HG03457 (cell line): ENCODE data around the gene PRKCD.
A peak's percentile ranks its signal among the peaks of the same experiment; 100 is the strongest.

Experiments
- ATAC-seq: cut with Tn5 transposase; IDR thresholded peaks from one replicate; pipeline ENCODE4 v1.9.1; 2021; ENCODE audit warnings: moderate number of reproducible peaks; ENCODE audit not compliant: unreplicated experiment

PRKCD gene

DNA sequence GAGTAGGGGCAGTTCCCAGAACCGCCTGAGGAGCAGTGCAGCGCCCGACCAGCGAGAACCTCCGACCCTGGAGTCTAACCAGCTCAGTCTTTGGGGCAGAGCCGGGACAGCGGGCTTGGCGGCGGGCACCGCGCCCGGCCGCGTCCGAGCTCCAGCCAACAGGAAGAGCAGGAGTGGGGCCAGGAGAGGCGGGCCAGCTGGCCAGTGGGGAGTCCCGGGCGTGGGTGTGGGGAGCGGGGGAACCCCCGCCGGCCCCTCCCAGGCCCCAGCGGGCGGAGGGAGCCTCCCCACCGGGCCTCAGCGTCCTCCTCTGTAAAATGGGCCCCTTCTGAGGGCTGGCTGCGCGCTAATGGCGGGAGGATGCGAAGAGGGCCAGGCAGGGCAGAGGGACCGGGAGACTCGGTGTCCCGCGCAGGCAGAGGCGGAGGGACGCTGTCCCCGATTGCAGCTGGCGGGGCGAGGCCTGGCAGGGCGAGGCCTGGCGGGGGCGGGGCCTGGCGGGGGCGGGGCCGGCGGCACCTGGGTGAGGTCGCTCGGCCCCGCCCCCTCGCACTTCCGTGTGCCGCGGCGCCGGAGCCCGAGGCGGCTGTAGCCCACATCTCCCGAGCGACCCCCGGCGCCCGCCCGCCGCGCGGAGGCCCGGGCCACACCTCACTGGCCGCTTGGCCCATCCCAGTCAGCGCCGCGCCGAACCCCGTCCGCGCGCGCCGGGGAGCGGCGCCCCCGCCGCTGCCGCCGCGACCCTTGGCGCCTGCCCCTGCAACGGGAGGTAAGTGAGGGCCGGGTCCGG lies at the start of gene PRKCD:
Gene PRKCD, plus strand, starts transcription at position 550 of the 790 bp plus-strand sequence. CDS start 17,214 bp downstream, outside the sequence.
- peak; percentile 38 for ATAC-seq

- ATAC-seq, result no peak
Measured at GRCh38 chr3:53111822-53112221, 49.2 kb upstream of the PRKCD start.

DNA sequence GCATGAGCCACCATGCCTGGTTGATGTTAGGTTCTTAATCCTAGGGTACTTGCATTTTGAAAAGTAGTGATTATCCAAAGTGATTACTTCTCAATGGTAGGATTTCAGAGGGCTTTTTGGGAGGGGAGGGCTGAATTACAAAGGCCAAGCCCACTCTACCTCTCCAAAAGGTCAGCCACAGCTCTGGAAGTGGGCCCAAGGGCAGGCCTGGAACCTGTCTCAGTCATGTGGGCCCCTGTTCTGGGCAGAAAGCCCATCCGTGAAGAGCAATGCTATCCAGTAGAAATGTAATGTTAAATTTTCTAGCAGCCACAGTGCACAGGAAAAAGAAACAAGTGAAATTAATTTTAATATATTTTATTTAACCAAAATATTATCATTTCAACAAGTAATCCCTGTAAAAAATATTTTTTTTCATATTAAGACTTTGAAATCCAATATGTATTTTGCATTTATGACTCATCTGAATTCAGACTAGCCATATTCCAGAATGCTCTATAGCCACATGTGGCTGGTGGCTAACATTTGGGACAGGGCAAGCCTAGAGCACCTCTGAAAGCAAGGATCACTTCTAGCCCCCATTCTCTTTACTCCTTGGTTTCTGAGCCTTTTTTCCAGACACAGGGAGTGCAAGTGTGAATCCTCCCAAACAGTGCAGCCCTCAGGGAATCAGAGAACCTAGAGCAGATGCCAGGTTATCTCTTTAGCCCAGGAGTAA lies 47.6 kb upstream of the PRKCD start:
- ATAC-seq, result no peak

GRCh38 chr3:53114011-53114400 lies 47.0 kb upstream of the PRKCD start:
- no peak for ATAC-seq

GRCh38 chr3:53114412-53115074 lies 46.5 kb upstream of the PRKCD start:
- no peak for ATAC-seq

DNA sequence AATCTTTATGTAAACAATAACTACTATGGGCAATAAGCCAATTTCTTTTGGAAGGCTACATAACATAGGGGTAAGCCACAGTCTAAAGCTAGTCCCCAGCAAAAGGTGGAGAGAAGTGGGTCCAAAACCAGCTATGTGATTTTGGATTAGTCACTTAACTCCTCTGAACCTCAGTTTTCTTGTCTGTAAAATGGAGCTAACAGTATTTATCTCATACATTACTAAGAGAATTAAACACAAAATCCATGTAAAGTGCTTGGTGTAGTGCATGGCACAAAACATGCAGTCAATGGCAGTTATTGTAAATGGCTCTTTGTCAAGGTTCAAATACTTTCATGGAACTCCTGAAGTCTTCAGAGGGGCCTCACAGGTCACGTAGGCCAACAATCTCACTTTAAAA lies 44.1 kb upstream of the PRKCD start:
- ATAC-seq, result no peak

GRCh38 chr3:53120336-53120735 lies 40.7 kb upstream of the PRKCD start:
- ATAC-seq, result no peak

DNA sequence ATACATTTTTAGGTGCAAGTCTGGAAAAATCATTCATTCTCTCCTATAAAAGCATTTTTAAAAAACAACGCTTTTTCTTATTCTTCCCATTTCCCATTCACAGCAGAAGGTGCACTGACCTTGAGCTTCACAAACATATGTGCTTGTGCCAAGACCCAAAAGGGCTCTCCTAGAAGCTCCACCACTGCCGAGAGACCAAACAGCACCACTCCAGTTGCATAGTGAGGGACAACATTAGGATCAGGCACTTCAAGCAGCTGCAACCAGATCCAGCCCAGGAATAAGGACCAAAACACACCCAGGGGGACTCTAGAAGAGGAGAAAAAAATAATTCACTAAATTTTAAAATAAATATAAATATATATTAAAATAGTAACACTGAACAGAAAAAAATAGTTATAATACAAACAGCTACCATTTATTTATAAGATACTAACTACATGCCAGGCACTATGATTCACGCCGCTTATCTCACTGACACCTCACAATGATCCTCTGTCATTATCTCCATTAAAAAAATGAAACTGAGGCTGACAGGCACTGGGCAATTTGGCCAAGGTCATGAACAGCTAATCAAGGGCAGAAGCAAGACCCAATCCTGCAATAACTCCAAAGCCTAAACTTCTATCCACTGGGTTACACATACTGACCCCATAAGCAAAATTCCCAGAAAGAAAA lies 38.6 kb upstream of the PRKCD start:
- no peak for ATAC-seq

DNA sequence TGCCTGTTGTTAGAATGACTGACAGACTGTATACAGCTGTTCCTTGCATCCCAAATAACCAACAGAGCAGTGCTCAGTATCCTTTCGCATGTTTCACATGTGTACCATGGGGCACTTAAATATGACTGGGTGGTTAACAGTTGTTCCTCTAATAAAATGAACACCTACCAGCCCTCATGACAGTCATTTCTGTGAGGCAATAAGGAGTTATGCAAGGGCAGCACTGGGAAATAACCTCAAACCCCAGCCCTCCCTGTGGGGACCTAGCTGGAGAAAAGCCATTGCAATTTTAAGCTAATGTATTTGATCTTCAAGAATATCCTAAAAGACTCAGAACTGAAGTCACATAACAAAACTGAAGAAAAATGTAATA lies 38.1 kb upstream of the PRKCD start:
- no peak for ATAC-seq

DNA sequence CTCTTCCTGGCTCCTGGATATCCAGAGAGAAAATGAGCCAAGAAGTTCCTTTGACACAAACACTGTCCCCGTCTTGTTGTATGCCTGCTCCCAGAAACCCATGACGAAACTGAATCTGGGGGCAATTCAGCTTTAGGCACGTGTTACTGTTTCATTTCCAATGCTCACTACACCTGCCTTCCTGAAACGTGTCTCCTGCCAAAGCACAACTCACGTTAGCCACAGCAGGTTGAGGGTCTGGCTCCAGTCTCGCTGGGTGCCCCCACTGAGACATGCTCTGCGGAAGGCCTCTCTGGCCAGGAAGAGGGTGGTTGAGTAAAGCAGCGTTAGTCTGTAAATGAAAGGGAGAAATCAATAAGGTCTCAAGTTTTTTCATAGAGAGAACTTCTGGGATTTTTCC lies 37.5 kb upstream of the PRKCD start:
- ATAC-seq, result no peak

GRCh38 chr3:53123953-53124352 lies 37.1 kb upstream of the PRKCD start:
- no peak for ATAC-seq

GRCh38 chr3:53126601-53127000 lies 34.4 kb upstream of the PRKCD start:
- ATAC-seq, result no peak

DNA sequence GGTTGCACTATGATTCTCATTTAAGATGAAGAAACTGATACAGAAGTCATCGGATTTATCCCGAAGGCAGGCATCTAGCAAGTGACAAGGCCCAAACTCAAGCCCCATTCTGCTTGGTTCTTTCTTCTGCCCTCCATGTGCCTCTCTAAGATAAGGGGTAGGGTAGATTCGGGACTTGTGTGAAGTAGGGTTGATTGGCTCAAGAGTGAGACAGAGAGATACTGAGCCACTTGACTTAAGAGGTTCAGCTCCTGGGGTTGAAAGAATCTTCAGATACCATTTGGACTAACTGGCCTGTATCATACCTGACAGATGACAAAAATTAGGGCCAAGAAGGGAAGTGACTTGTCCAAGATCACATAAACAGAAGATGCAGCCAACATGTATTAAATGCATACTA lies 31.7 kb upstream of the PRKCD start:
- ATAC-seq, result no peak

DNA sequence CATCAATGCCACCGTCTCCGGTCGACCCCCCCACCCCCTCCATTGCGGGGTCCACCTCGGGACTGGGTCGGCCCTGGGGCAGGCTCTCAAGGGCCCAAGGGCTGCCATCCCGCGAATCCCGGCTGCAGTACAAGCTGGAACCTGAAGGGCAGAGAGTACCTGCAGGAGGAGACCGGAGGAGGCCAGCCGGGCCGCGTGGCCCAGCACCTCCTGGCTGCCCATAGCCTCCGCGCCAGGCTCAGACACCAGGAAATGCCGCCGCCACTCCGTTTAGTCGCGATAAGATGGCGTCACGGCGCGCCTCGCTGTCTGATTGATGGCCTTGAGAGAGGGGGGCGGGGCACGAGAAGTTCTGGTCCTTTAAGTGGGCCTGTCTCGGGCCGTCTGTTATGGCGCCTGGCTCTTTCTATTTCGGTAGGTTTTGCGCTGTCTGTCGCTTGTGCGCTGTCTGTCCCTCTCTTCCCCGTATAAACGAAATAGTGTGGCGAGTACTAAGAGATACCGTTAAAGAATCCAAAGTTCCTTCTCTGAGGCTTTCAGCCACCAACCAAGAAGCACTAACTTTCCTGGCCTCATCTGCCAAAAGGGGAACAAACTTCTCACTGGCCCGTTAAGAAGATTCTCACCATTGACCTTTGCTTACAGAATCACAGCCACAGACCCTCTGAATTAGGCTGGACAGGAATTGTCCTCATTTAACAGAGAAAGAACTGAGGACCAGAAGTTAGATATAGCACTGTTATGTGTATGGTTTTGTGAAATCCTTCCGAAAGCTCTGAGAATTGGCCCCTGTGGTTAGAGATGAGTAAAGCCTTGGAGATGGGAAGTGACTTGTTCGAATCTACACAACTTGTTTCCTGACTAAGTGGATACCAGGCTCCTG lies 30.6 kb upstream of the PRKCD start, which contains the start of gene RFT1:
Gene RFT1, minus strand, starts transcription at position 257 of the 883 bp plus-strand sequence. Its CDS starts 35 bp downstream, at position 222.
- peak; percentile 43 for ATAC-seq

DNA sequence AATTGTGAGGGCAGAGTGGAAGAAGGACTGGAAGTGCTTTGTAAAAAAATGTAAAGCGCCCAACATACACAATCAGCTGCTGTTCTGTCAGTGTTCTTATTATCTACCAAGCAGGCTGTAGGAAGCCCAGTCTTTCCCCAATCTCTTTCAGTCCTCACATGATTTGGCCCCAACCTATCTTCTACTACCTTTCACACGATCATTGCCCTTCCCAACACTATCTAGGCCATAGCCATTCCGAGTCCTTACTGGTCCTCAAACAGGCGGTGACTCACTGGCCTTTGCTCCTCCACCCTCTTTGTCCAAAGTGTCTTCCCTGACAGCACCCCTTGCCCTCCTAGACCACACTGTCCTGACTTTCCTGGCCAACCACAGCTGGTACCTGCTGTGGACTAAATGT lies 29.9 kb upstream of the PRKCD start:
- no peak for ATAC-seq

DNA sequence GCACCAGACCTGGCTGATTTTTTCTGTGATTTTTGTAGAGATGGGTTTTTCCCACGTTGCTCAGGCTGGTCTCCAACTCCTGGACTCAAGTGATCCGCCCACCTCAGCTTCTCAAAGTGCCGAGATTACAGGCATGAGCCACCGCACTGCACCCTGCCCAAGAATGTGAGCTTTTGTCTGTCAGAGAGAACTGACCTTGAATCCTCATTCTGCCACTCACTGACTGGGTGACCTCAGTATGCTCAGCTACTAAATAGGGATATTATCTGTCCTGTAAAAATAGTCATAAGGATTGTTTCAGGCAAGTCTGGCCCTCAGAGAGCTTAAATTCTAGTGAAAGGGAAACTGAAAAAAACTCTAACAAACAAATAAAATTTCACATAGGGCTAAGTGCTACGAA lies 28.7 kb upstream of the PRKCD start:
- ATAC-seq, result no peak

- ATAC-seq, result no peak
Measured at GRCh38 chr3:53134631-53135232, 26.3 kb upstream of the PRKCD start.

DNA sequence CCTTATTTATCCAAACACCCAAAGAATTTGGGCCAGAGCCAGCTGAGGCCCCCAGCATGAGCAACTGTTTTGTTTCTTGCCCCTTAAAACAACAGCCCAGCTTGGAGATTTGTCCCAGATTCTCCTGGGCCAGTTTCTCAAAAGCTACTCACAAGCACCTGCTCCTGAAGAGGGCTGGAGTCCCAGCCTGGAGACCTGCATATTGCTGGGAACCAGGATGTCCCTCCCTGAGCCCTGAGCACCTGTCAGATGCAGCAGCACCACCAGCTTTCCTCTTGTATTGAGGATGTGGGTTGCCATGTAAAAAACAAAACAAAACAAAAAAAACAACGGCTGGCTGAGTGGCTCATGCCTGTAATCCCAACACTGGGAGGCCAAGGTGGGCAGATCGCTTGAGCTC lies 23.8 kb upstream of the PRKCD start:
- no peak for ATAC-seq

DNA sequence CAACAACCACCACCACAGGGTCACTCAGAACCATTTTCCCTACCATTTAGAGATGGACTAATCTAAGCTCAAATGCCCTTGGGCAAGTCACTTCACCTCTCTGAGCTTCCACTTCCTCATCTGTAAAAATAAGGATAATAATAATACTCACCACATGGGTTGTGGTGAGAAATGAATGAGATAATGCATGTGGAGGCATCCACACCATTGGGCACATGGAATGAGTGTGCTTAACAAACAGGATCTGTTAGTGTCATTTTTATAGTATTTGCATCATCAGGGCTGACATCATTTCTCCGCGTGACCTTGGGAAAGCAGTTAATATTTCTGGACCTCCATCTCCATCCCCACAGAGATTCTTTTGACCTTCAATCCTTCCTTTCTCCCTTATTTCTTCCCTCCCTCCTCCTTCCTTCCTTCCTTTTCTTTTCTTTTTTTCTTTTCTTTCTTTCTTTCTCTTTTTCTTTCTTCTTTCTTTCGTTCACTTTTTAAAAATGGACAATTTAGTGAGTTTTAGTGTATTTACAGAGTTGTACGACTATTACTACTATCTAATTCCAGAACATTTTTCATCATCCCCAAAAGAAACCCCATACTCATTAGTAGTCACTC lies 23.1 kb upstream of the PRKCD start:
- no peak for ATAC-seq
